SK-N-SH treated with all-trans-retinoic acid at 6 μM for 48 hours (cell line): Measurements from ENCODE around the gene HSPA4.

Experiments used
- ARNTL ChIP-seq: fragments of 450-650 bp; formaldehyde crosslinking; IDR thresholded peaks from 2 replicates; pipeline ENCODE4 v1.5.0; 2020; ENCODE audit warnings: low read depth, mild to moderate bottlenecking, moderate library complexity, borderline replicate concordance
- ESRRG ChIP-seq: fragments of 250-450 bp; sonication (Bioruptor Pico); IDR thresholded peaks from 2 replicates; pipeline ENCODE4 v1.6.1; 2021; ENCODE audit warnings: mild to moderate bottlenecking
- GLIS3 ChIP-seq: fragments of 250-450 bp; sonication (Bioruptor Pico); IDR thresholded peaks from 2 replicates; pipeline ENCODE4 v1.5.0; 2020; ENCODE audit warnings: mild to moderate bottlenecking, moderate library complexity
- PPARA ChIP-seq: fragments of 250-450 bp; sonication (Bioruptor Pico); IDR thresholded peaks from 2 replicates; pipeline ENCODE4 v1.5.0; 2020; ENCODE audit warnings: mild to moderate bottlenecking, borderline replicate concordance
- RARB ChIP-seq: fragments of 250-450 bp; sonication (Bioruptor Pico); IDR thresholded peaks from 2 replicates; pipeline ENCODE4 v1.8.0; 2021; ENCODE audit warnings: mild to moderate bottlenecking, moderate library complexity
- TOX ChIP-seq: fragments of 250-450 bp; sonication (Bioruptor Pico); IDR thresholded peaks from 2 replicates; pipeline ENCODE4 v1.8.0; 2021; ENCODE audit warnings: mild to moderate bottlenecking, moderate library complexity, borderline replicate concordance
- ZC3H10 ChIP-seq: fragments of 250-450 bp; sonication (Bioruptor Pico); IDR thresholded peaks from 2 replicates; pipeline ENCODE4 v1.5.1; 2021; ENCODE audit warnings: mild to moderate bottlenecking, moderate library complexity
- ZFP30 ChIP-seq: fragments of 450-650 bp; formaldehyde crosslinking; IDR thresholded peaks from 2 replicates; pipeline ENCODE4 v1.5.0; 2022; ENCODE audit warnings: mild to moderate bottlenecking, moderate library complexity
- ZNF565 ChIP-seq: fragments of 450-650 bp; formaldehyde crosslinking; conservative IDR thresholded peaks from 2 replicates; pipeline ENCODE4 v1.5.0; 2020; ENCODE audit warnings: low read depth, mild to moderate bottlenecking, moderate library complexity
- ZNF70 ChIP-seq: fragments of 450-650 bp; formaldehyde crosslinking; IDR thresholded peaks from 2 replicates; pipeline ENCODE4 v1.5.0; 2020; ENCODE audit warnings: mild to moderate bottlenecking, moderate library complexity
- ZNF8 ChIP-seq: fragments of 450-650 bp; formaldehyde crosslinking; IDR thresholded peaks from 2 replicates; pipeline ENCODE4 v1.5.0; 2020; ENCODE audit warnings: mild to moderate bottlenecking, moderate library complexity
- TF ChIP-seq, protein P1 (sequence below): fragments of 250-450 bp; sonication (Bioruptor Pico); IDR thresholded peaks from 2 replicates; pipeline ENCODE4 v1.8.0; 2021; ENCODE audit warnings: low read depth, mild to moderate bottlenecking, moderate library complexity, borderline replicate concordance
- TF ChIP-seq, protein P2 (sequence below): fragments of 250-450 bp; sonication (Bioruptor Pico); IDR thresholded peaks from 2 replicates; pipeline ENCODE4 v1.5.1; 2020; ENCODE audit warnings: low read depth, mild to moderate bottlenecking, moderate library complexity
- TF ChIP-seq, protein P3 (sequence below): fragments of 250-450 bp; sonication (Bioruptor Pico); IDR thresholded peaks from 2 replicates; pipeline ENCODE4 v1.8.0; 2020; ENCODE audit warnings: mild to moderate bottlenecking, moderate library complexity, borderline replicate concordance

DNA sequence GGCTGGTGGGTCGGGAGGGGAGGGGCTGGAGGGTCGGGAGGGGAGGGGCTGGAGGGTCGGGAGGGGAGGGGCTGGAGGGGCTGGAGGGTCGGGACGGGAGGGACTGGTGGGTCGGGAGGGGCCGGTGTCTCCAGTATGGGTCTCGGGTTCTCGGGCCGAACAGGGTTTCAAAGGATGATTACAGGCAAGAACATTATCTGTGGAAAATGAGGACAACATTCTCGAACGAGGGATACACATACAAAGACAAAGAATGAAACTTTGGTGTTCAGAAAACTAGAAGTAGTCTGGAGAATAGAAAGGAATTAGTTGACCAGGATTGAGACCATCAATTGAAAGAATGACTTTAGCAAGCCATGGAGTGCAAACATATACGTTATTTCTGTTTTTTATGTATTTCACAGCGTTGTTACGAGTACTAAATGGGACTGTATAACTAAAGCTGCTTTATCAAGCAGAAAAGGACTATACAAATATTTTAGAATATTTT, 25.1 kb upstream of the HSPA4 start:
- TF ChIP-seq ZC3H10 (CRISPR knock-in tag) (no peak), ZNF70 (CRISPR knock-in tag) (no peak), ZFP30 (CRISPR knock-in tag) (no peak), ARNTL (CRISPR knock-in tag) (no peak), ZNF8 (no peak), TOX (no peak), GLIS3 (no peak), ZNF565 (no peak), RARB (no peak), PPARA (CRISPR knock-in tag) (no peak), ESRRG (no peak)
- TF ChIP-seq, protein P1, sequence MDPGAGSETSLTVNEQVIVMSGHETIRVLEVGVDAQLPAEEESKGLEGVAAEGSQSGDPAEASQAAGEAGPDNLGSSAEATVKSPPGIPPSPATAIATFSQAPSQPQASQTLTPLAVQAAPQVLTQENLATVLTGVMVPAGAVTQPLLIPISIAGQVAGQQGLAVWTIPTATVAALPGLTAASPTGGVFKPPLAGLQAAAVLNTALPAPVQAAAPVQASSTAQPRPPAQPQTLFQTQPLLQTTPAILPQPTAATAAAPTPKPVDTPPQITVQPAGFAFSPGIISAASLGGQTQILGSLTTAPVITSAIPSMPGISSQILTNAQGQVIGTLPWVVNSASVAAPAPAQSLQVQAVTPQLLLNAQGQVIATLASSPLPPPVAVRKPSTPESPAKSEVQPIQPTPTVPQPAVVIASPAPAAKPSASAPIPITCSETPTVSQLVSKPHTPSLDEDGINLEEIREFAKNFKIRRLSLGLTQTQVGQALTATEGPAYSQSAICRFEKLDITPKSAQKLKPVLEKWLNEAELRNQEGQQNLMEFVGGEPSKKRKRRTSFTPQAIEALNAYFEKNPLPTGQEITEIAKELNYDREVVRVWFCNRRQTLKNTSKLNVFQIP = no peak
- TF ChIP-seq, protein P2, sequence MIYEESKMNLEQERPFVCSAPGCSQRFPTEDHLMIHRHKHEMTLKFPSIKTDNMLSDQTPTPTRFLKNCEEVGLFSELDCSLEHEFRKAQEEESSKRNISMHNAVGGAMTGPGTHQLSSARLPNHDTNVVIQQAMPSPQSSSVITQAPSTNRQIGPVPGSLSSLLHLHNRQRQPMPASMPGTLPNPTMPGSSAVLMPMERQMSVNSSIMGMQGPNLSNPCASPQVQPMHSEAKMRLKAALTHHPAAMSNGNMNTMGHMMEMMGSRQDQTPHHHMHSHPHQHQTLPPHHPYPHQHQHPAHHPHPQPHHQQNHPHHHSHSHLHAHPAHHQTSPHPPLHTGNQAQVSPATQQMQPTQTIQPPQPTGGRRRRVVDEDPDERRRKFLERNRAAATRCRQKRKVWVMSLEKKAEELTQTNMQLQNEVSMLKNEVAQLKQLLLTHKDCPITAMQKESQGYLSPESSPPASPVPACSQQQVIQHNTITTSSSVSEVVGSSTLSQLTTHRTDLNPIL (CRISPR knock-in tag) = no peak
- TF ChIP-seq, protein P3, sequence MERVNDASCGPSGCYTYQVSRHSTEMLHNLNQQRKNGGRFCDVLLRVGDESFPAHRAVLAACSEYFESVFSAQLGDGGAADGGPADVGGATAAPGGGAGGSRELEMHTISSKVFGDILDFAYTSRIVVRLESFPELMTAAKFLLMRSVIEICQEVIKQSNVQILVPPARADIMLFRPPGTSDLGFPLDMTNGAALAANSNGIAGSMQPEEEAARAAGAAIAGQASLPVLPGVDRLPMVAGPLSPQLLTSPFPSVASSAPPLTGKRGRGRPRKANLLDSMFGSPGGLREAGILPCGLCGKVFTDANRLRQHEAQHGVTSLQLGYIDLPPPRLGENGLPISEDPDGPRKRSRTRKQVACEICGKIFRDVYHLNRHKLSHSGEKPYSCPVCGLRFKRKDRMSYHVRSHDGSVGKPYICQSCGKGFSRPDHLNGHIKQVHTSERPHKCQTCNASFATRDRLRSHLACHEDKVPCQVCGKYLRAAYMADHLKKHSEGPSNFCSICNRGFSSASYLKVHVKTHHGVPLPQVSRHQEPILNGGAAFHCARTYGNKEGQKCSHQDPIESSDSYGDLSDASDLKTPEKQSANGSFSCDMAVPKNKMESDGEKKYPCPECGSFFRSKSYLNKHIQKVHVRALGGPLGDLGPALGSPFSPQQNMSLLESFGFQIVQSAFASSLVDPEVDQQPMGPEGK = no peak
